Measurements from ENCODE around the gene SEM1.
"Not testable (repeated sequence)": the region's sequence is repeated elsewhere in the genome, so short reads cannot be mapped to it uniquely, and the experiment has no call there.

SEM1 gene

GRCh38 chr7:96700516-96700915 is 9.1 kb downstream of the SEM1 start:
- DNase-seq: no peak

- no peak for DNase-seq
Measured at GRCh38 chr7:96699219-96699871, 10.3 kb downstream of the SEM1 start.

- DNase-seq: not testable (repeated sequence)
Measured at GRCh38 chr7:96698449-96698848, 11.2 kb downstream of the SEM1 start.

- no peak for DNase-seq
Measured at GRCh38 chr7:96697822-96698221, 11.8 kb downstream of the SEM1 start.

GRCh38 chr7:96695581-96695980 is 14.1 kb downstream of the SEM1 start:
- no peak for DNase-seq

GRCh38 chr7:96694082-96694481 is 15.6 kb downstream of the SEM1 start:
- DNase-seq: no peak

GRCh38 chr7:96691702-96692101 is 17.9 kb downstream of the SEM1 start:
- DNase-seq: no peak

- DNase-seq: no peak
Measured at GRCh38 chr7:96689414-96689813, 20.2 kb downstream of the SEM1 start.

GRCh38 chr7:96686305-96686704 is 23.3 kb downstream of the SEM1 start:
- DNase-seq: no peak

- no peak for DNase-seq
Measured at GRCh38 chr7:96685755-96686154, 23.9 kb downstream of the SEM1 start.

GRCh38 chr7:96685353-96685752 is 24.3 kb downstream of the SEM1 start:
- DNase-seq: no peak

- no peak for DNase-seq
Measured at GRCh38 chr7:96679886-96680285, 29.8 kb downstream of the SEM1 start.

- DNase-seq: no peak
Measured at GRCh38 chr7:96676919-96677318, 32.7 kb downstream of the SEM1 start.

GRCh38 chr7:96675548-96675947 is 34.1 kb downstream of the SEM1 start:
- DNase-seq: no peak

GRCh38 chr7:96674565-96674964 is 35.1 kb downstream of the SEM1 start:
- no peak for DNase-seq

GRCh38 chr7:96671854-96672253 is 37.8 kb downstream of the SEM1 start:
- no peak for DNase-seq

GRCh38 chr7:96670338-96671289 is 39.0 kb downstream of the SEM1 start:
- no peak for DNase-seq

- no peak for DNase-seq
Measured at GRCh38 chr7:96669812-96670211, 39.8 kb downstream of the SEM1 start.

GRCh38 chr7:96667026-96667425 is 42.6 kb downstream of the SEM1 start:
- DNase-seq: no peak

- no peak for DNase-seq
Measured at GRCh38 chr7:96665689-96666088, 44.0 kb downstream of the SEM1 start.

- no peak for DNase-seq
Measured at GRCh38 chr7:96664793-96665192, 44.9 kb downstream of the SEM1 start.

GRCh38 chr7:96663871-96664445 is 45.7 kb downstream of the SEM1 start:
- DNase-seq: no peak

- DNase-seq: no peak
Measured at GRCh38 chr7:96663457-96663856, 46.2 kb downstream of the SEM1 start.

GRCh38 chr7:96662151-96662550 is 47.5 kb downstream of the SEM1 start:
- not testable (repeated sequence) for DNase-seq
